Neural cell (in vitro differentiated cells): ENCODE measurements around the gene DLK1. TPM values are rescaled to one million over a fixed set of nuclear protein-coding genes. Genes with fewer than 3 reads are reported as not detected.

Experiments used
- H2AFZ ChIP-seq: fragments of 200-600, 300-800 bp; sonication (generic), shearing (Covaris generic); 2 replicates; pipeline ENCODE4 v1.6.0; 2014; ENCODE audit warnings: low read depth, mild to moderate bottlenecking, antibody characterized with exemption, low read length, moderate library complexity
- H3F3A ChIP-seq: fragments of 200-600 bp; shearing (Covaris generic); 2 replicates; pipeline ENCODE4 v1.6.1; 2016; ENCODE audit warnings: mild to moderate bottlenecking, moderate library complexity, mixed read lengths, antibody characterized with exemption, low read length; ENCODE audit not compliant: insufficient read depth, poor library complexity, severe bottlenecking
- H3K27ac ChIP-seq: fragments of 200-600, 300-800 bp; sonication (generic), shearing (Covaris generic); 2 replicates; pipeline ENCODE4 v1.5.1; 2014; ENCODE audit warnings: mild to moderate bottlenecking, low read length, moderate library complexity
- H3K27me3 ChIP-seq: fragments of 300-800, 200-600 bp; sonication (generic), shearing (Covaris generic); 2 replicates; pipeline ENCODE4 v1.6.0; 2014; ENCODE audit warnings: mild to moderate bottlenecking, low read depth, low read length, moderate library complexity; ENCODE audit not compliant: insufficient read depth
- H3K36me3 ChIP-seq: fragments of 300-800, 200-600 bp; sonication (generic), shearing (Covaris generic); 2 replicates; pipeline ENCODE4 v1.5.1; 2014; ENCODE audit warnings: mild to moderate bottlenecking, antibody characterized with exemption, low read length, moderate library complexity; ENCODE audit not compliant: insufficient read depth
- H3K4me2 ChIP-seq: fragments of 300-800, 200-600 bp; sonication (generic), shearing (Covaris generic); 2 replicates; pipeline ENCODE4 v1.6.0; 2014; ENCODE audit warnings: mild to moderate bottlenecking, low read length
- H3K4me3 ChIP-seq: fragments of 300-800, 200-600 bp; sonication (generic), shearing (Covaris generic); 2 replicates; pipeline ENCODE4 v1.5.1; 2014; ENCODE audit warnings: mild to moderate bottlenecking, low read length, moderate library complexity
- H3K79me2 ChIP-seq: fragments of 200-600 bp; shearing (Covaris generic); replicated peaks from 2 replicates; pipeline ENCODE4 v1.6.0; 2014; ENCODE audit warnings: mild to moderate bottlenecking, low read length, moderate library complexity; ENCODE audit not compliant: insufficient read depth
- H3K9ac ChIP-seq: fragments of 300-800, 200-600 bp; sonication (generic), shearing (Covaris generic); 2 replicates; pipeline ENCODE4 v1.6.1; 2016; ENCODE audit warnings: mild to moderate bottlenecking, low read length, mixed read lengths
- H3K9me2 ChIP-seq: fragments of 200-600 bp; shearing (Covaris generic); 2 replicates; pipeline ENCODE4 v1.6.1; 2016; ENCODE audit warnings: mild to moderate bottlenecking, low read length, mixed read lengths; ENCODE audit not compliant: insufficient read depth
- H3K9me3 ChIP-seq: fragments of 200-600, 300-800 bp; sonication (generic), shearing (Covaris generic); 2 replicates; pipeline ENCODE4 v1.6.1; 2016; ENCODE audit warnings: mild to moderate bottlenecking, mixed run types, low read length, moderate library complexity, mixed read lengths
- H4K20me1 ChIP-seq: fragments of 200-600 bp; shearing (Covaris generic); 2 replicates; pipeline ENCODE4 v1.6.1; 2016; ENCODE audit warnings: mild to moderate bottlenecking, mixed run types; ENCODE audit not compliant: insufficient read depth
- EP300 ChIP-seq: fragments of 450-650 bp; conservative IDR thresholded peaks from 2 replicates; pipeline ENCODE4 v1.6.1; 2014; ENCODE audit warnings: antibody characterized with exemption, mild to moderate bottlenecking, moderate library complexity; ENCODE audit not compliant: poor library complexity, severe bottlenecking
- EZH2 ChIP-seq: fragments of 200-600, 300-800 bp; shearing (Covaris generic), sonication (generic); IDR thresholded peaks from 2 replicates; pipeline ENCODE4 v1.6.1; 2014; ENCODE audit warnings: antibody characterized with exemption, low read length, borderline replicate concordance, mild to moderate bottlenecking; ENCODE audit not compliant: insufficient read depth, poor library complexity, severe bottlenecking
- MXI1 ChIP-seq: fragments of 450-650 bp; conservative IDR thresholded peaks from 2 replicates; pipeline ENCODE4 v1.6.1; 2014; ENCODE audit warnings: antibody characterized with exemption, mild to moderate bottlenecking; ENCODE audit not compliant: poor library complexity, severe bottlenecking
- POLR2AphosphoS5 ChIP-seq: IDR thresholded peaks from 2 replicates; pipeline ENCODE4 v1.6.1; 2012
- RAD21 ChIP-seq: fragments of 450-650 bp; conservative IDR thresholded peaks from 2 replicates; pipeline ENCODE4 v1.6.1; 2014; ENCODE audit warnings: antibody characterized with exemption, mild to moderate bottlenecking, moderate library complexity
- REST ChIP-seq: IDR thresholded peaks from 2 replicates; pipeline ENCODE4 v1.6.1; 2012; ENCODE audit warnings: borderline replicate concordance
- SMC3 ChIP-seq: fragments of 450-650 bp; conservative IDR thresholded peaks from 2 replicates; pipeline ENCODE4 v1.6.1; 2014; ENCODE audit warnings: antibody characterized with exemption, mild to moderate bottlenecking, moderate library complexity; ENCODE audit not compliant: poor library complexity
- TAF1 ChIP-seq: IDR thresholded peaks from 2 replicates; pipeline ENCODE4 v1.6.1; 2012; ENCODE audit warnings: low read depth
- polyA plus RNA-seq: library from polyadenylated mRNA; depleted of rRNA; stranded (reverse); fragments of >200 nt; gene quantifications from 2 replicates; pipeline ENCODE4 v1.2.3, GENCODE V29; 2014
- TF ChIP-seq, protein P1 (sequence below): fragments of 450-650 bp; IDR thresholded peaks from 2 replicates; pipeline ENCODE4 v1.5.1; 2014; ENCODE audit warnings: antibody characterized with exemption, mild to moderate bottlenecking, moderate library complexity; ENCODE audit not compliant: poor library complexity, severe bottlenecking

DLK1 gene
- polyA plus RNA-seq, 1 donor from 2014 or later = 6.8 TPM

- H3K27ac ChIP-seq = peak overlapping the region; percentile 75
- TF ChIP-seq SMC3 (no peak), MXI1 (no peak), RAD21 (no peak), POLR2AphosphoS5 (peak; percentile 39), REST (no peak), EZH2 (no peak), EP300 (peak; percentile 62), TAF1 (no peak)
- TF ChIP-seq, protein P1, sequence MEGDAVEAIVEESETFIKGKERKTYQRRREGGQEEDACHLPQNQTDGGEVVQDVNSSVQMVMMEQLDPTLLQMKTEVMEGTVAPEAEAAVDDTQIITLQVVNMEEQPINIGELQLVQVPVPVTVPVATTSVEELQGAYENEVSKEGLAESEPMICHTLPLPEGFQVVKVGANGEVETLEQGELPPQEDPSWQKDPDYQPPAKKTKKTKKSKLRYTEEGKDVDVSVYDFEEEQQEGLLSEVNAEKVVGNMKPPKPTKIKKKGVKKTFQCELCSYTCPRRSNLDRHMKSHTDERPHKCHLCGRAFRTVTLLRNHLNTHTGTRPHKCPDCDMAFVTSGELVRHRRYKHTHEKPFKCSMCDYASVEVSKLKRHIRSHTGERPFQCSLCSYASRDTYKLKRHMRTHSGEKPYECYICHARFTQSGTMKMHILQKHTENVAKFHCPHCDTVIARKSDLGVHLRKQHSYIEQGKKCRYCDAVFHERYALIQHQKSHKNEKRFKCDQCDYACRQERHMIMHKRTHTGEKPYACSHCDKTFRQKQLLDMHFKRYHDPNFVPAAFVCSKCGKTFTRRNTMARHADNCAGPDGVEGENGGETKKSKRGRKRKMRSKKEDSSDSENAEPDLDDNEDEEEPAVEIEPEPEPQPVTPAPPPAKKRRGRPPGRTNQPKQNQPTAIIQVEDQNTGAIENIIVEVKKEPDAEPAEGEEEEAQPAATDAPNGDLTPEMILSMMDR = no peak
- no peaks in the 10 kb centered on the region for H3K36me3 ChIP-seq
- peak overlapping the region; percentile 25 for H3K4me3 ChIP-seq
- no peak overlapping the region for H3K4me2 ChIP-seq
- H2AFZ ChIP-seq = no peak overlapping the region
- no peaks in the 10 kb centered on the region for H4K20me1 ChIP-seq
- H3F3A ChIP-seq = no peaks in the 10 kb centered on the region
- no peaks in the 10 kb centered on the region for H3K9me2 ChIP-seq
- no peaks in the 10 kb centered on the region for H3K9me3 ChIP-seq
- H3K79me2 ChIP-seq = peaks cover 26% of the 10 kb centered on the region
- peak overlapping the region; percentile 43 for H3K9ac ChIP-seq
- H3K27me3 ChIP-seq = no peaks in the 10 kb centered on the region
Observed at GRCh38 chr14:100731846-100732765, 5.4 kb downstream of the DLK1 start.

GRCh38 chr14:100732766-100733100 lies 6.0 kb downstream of the DLK1 start:
- Histone ChIP-seq H3K79me2 (peaks cover 20% of the 10 kb centered on the region), H3K36me3 (no peaks in the 10 kb centered on the region), H4K20me1 (no peaks in the 10 kb centered on the region), H3F3A (no peaks in the 10 kb centered on the region), H3K9me3 (no peaks in the 10 kb centered on the region), H3K9me2 (no peaks in the 10 kb centered on the region), H3K4me2 (no peak overlapping the region), H3K27ac (peak overlapping the region; percentile 75), H2AFZ (no peak overlapping the region), H3K4me3 (peak overlapping the region; percentile 25), H3K27me3 (no peaks in the 10 kb centered on the region), H3K9ac (peak overlapping the region; percentile 41)
- no peak for TF ChIP-seq POLR2AphosphoS5
